Panc1 (cell line): ENCODE data around the gene PLA2G4C. TPM values are rescaled to one million over a fixed set of nuclear protein-coding genes. Genes with fewer than 3 reads are reported as not detected.

Experiments used
- ATAC-seq: fragments of 200-7000 bp; cut with Tn5 transposase; 2 replicates; pipeline ENCODE4 v1.9.1; 2020; ENCODE audit warnings: mild to moderate bottlenecking, moderate library complexity
- BruUV-seq: library from RNA; stranded (reverse); fragments of 400-500 nt; replicated peaks from 2 replicates; lab custom pipeline; 2021; lab: Mats Ljungman, UMichigan
- CTCF ChIA-PET: fragments of 300-600 bp; sonication (Branson Sonifier 250); formaldehyde crosslinking; loops from one replicate; lab custom pipeline; 2022; ENCODE audit warnings: antibody characterized with exemption; lab: Charles Lee
- POLR2A ChIA-PET: fragments of 300-600 bp; sonication (Branson Sonifier 250); formaldehyde crosslinking; loops from one replicate; lab custom pipeline; 2022; ENCODE audit warnings: antibody characterized with exemption; lab: Charles Lee
- DNase-seq: peaks from one replicate; pipeline ENCODE4 v3.0.0-alpha.2; 2010; ENCODE audit warnings: low read depth, low spot score
- H3K27ac ChIP-seq: 2 replicates; pipeline ENCODE4 v1.5.1; 2011; ENCODE audit warnings: mild to moderate bottlenecking, low read length, inconsistent platforms
- H3K27me3 ChIP-seq: fragments of 200-500 bp; sonication (Bioruptor generic); 2 replicates; pipeline ENCODE4 v1.6.0; 2014; ENCODE audit warnings: low read length, inconsistent platforms; ENCODE audit not compliant: control insufficient read depth, insufficient read depth
- H3K36me3 ChIP-seq: fragments of 200-500 bp; sonication (Bioruptor generic); 2 replicates; pipeline ENCODE4 v1.5.1; 2014; ENCODE audit warnings: inconsistent platforms, mild to moderate bottlenecking, low read length, moderate library complexity; ENCODE audit not compliant: control insufficient read depth, insufficient read depth
- H3K4me1 ChIP-seq: 2 replicates; pipeline ENCODE4 v1.5.1; 2011; ENCODE audit warnings: inconsistent platforms, mild to moderate bottlenecking, low read length, moderate library complexity; ENCODE audit not compliant: control insufficient read depth, insufficient read depth
- H3K4me3 ChIP-seq, 2 experiments: 2 replicates each; pipeline ENCODE4 v1.5.1; 2011 to 2012; ENCODE audit warnings: low read depth in 2 of 2, low read length in 2 of 2, mild to moderate bottlenecking in 2 of 2, inconsistent platforms in 1 of 2, moderate library complexity in 1 of 2
- H3K9me3 ChIP-seq: fragments of 200-500 bp; sonication (Bioruptor generic); 2 replicates; pipeline ENCODE4 v1.5.1; 2014; ENCODE audit warnings: low read depth, mild to moderate bottlenecking, inconsistent platforms, low read length, moderate library complexity; ENCODE audit not compliant: control insufficient read depth, insufficient read depth
- CTCF ChIP-seq: fragments of 450-650 bp; IDR thresholded peaks from 2 replicates; pipeline ENCODE4 v1.5.1; 2017; ENCODE audit warnings: mild to moderate bottlenecking
- REST ChIP-seq, 2 experiments: IDR thresholded peaks; 2 replicates each; pipeline ENCODE4 v1.6.1; 2011 to 2012; ENCODE audit warnings: low read depth in 2 of 2, control low read depth in 1 of 2, low read length in 1 of 2, mild to moderate bottlenecking in 1 of 2, moderate library complexity in 1 of 2; ENCODE audit not compliant: insufficient read depth in 1 of 2
- in situ Hi-C: cut with HindIII; loops from 2 replicates; pipeline ENCODE4 v1.10.0; 2016; ENCODE audit warnings: low sequenced_read_pairs, low pct_unique_long_range_greater_than_20kb
- intact Hi-C: fragments of 100-400 bp; cut with micrococcal nuclease; formaldehyde crosslinking; loops from one replicate; pipeline ENCODE4 v1.10.0; 2022; ENCODE audit not compliant: unreplicated experiment
- total RNA-seq: library from RNA; stranded (reverse); gene quantifications from one replicate; pipeline ENCODE4 v1.2.1, GENCODE V29; 2021; ENCODE audit not compliant: unreplicated experiment

Gene PLA2G4C
- total RNA-seq, 1 experiment from 2014 or later: 2.0 TPM

- H3K27me3 ChIP-seq: no peaks in the 10 kb centered on the region
- no peaks in the 10 kb centered on the region for H3K36me3 ChIP-seq
- CTCF ChIA-PET: no interaction called here
- in situ Hi-C loops: no loop called here
- no peak for TF ChIP-seq REST (IDR thresholded peaks at IDR 0.05; ENCODE audit: insufficient read depth in 1 of 2, low read depth in 2 of 2, low read length in 1 of 2)
- TF ChIP-seq CTCF: no peak
- no peak for DNase-seq
- H3K9me3 ChIP-seq: no peaks in the 10 kb centered on the region
- H3K4me3 ChIP-seq: no peak overlapping the region
- POLR2A ChIA-PET: no interaction called here
- BruUV-seq: no TSS peak
- no peak overlapping the region for H3K27ac ChIP-seq
- intact Hi-C loops: no loop called here
- H3K4me1 ChIP-seq: no peaks in the 10 kb centered on the region
- ATAC-seq: no peak
These were observed 111.8 kb downstream of the PLA2G4C start for GRCh38 chr19:47998800-47999199.

Other genes with a start within 250 kb of the PLA2G4C start
- gene SULT2A1, start 224.5 kb downstream of the PLA2G4C start, total RNA-seq: 0.18 TPM
- not detected for gene BSPH1, start 118.6 kb downstream of the PLA2G4C start, total RNA-seq
- gene ELSPBP1, start 116.2 kb downstream of the PLA2G4C start, total RNA-seq: not detected
- gene CABP5, start 66.7 kb downstream of the PLA2G4C start, total RNA-seq: not detected
- gene LIG1, start 59.5 kb upstream of the PLA2G4C start, total RNA-seq: 41.3 TPM
- gene ZSWIM9, start 59.9 kb upstream of the PLA2G4C start, total RNA-seq: 6.8 TPM
- 19.9 TPM for gene CARD8, start 145.1 kb upstream of the PLA2G4C start, total RNA-seq
- 2.9 TPM for gene ZNF114, start 159.3 kb upstream of the PLA2G4C start, total RNA-seq
- gene EMP3, start 214.7 kb upstream of the PLA2G4C start, total RNA-seq: 171 TPM